Measurements from ENCODE around the gene PEAK1.
"Not testable (repeated sequence)": the region's sequence is repeated elsewhere in the genome, so short reads cannot be mapped to it uniquely, and the experiment has no call there.

The PEAK1 gene

DNA sequence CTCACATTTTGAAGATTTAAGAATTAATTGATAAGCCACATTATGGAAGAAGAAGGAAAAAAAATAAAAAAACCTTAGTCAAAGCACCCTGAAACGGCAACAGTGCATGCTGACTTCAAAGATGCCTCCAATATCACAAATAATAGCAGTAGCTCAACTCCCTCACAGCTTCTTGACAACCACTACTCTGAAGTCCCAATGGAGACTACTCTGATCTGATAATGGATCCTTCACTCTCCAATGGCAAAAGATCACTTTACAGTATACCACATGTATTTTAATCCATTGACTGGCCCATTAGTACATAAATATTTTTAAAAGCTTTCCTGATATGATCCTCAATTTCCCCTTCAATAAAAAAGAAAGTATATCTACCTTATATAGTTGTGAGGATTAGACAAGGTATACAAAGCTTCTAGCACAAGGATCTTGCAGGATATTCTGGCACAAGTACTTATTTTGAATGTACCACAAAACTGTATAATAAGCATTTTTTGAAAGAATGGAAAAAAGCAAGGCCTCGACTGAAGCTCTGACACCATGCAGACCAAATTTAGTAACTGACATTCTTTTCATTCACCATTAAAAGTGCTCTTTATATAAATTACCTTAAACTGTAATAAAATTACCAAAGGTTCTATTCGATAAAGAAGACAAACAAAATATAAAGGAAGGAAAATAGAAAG, 91.9 kb downstream of the PEAK1 start:
- in situ Hi-C loops (cut with HindIII; ENCODE audit: low sequenced_read_pairs), result no loop called here

DNA sequence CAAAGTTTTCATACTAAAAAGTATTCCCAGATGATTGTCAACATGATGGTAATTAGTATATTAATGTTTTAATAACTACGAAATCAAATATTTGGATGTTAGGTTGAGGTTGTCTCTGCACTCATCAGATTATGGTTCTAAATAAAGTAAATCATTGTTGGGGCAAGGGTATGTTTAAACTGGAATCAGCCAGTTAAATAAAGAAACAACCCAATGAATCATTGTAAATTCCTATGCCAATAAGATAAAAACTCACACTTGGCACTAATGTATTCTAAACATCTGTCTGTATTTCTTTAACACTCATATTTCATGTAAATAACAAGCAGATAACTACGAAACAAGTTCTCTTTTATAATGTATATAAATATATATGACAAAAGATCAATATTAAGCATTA, 92.7 kb downstream of the PEAK1 start:
- in situ Hi-C loops (cut with HindIII; ENCODE audit: low sequenced_read_pairs), result no loop called here

DNA sequence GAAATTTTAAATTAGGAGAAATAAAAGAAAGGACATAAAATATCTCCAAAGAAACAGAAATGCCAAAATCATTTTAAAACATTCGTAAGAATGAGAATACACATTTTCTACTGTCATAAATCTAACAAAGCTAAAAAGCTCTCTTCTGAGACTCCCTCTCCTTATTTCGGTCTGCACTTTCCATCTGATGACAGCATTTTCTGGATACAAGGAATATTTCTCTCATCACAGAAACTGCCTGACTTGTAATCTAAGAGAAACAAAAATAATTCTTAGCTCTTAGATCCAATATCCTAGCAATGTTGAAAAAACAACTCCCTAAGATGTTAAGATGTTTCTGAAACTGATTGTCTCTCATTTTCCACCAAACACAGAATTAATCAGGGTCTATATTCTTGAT, 93.5 kb downstream of the PEAK1 start:
- in situ Hi-C loops (cut with HindIII; ENCODE audit: low sequenced_read_pairs), result no loop called here

DNA sequence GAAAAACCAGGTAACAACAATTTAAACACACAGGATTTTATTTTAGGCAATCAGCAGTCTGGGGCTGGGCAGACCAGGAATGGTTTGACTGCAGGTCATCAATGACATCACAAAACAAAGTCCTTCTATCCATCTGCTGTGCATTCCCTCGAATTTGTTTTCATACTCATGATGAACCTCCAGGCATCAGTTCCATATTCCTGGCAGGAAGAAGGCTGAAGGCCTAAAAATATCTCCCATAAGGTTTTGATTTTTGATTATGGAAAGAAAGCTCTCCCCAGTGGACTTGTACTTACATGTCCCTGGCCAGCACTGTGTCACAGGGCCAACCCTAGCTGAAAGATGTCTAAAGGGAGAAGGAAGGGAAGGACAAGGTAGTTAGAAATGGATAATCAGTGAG, 107.4 kb downstream of the PEAK1 start:
- in situ Hi-C loops (cut with HindIII; ENCODE audit: low sequenced_read_pairs), result no loop called here

DNA sequence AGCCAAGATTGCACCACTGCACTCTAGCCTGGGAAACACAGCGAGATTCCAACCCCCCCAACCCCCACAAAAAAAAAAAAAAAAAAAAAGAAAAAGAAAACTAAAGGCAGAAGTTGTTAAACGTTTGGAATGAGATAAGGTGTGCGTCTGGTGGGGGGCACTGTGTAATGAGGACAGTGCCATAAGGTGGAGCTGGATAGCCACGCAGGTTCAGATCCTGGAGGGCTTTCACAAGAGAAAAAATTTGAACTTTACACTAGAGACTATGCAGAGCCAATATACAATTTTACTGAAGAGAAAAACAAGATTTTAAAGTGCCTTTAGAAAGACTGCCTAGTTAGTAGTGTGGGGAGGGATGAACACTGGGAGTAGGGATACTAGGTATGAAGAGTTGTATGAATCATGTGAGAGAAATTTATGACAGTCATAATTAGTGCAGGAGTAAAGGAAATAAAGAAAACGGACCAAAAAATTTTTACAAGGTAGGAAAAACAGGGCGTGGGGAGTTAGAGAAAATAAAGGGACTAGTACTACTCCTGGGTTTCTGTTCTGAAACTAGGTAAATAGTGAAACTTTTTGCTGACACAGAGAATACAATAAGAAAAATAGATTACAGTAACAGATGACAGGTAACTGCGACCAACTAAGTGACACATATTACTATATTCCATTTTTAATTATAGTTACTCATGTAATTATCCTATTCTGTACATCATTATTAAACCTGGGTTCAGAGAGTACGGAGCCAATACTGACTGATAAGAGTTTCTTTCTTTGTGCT, 108.1 kb downstream of the PEAK1 start:
- in situ Hi-C loops (cut with HindIII; ENCODE audit: low sequenced_read_pairs), result no loop called here

DNA sequence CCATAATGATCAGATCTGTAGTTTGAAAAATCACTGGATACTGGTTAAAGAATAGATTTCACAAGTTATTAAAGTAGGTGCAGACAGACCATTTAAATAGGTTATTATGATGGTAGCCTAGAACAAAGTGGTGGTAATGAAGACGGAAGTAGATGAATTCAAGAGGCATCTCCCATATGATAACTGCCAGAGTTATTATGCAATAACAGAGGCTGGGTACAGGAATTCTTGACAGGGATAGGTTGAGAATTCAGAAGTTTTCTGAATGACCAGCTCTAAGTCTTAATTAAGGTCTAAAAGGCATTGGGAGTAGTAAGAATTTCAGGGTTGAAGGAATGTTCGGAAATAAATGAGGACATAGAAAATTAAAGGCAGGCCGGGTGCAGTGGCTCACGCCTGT, 108.9 kb downstream of the PEAK1 start:
- in situ Hi-C loops (cut with HindIII; ENCODE audit: low sequenced_read_pairs), result no loop called here

DNA sequence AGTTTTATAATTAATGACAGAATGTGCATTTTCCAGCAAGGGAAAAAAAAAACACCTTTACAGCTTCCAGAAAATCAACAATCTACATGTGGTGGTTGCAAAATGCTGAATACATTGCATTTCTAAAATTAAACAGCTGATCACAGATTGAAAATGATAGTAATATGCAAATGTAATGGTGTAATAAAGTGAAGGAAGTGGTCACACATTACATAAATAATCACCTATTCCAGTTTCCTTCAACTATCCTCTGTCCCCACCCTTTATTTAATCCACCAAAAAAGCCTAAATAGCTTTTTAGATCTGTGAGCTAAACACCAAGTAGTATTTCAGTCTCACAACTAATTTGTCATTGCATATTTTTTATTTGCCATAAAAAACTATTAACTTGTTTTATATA, 110.5 kb downstream of the PEAK1 start:
- in situ Hi-C loops (cut with HindIII; ENCODE audit: low sequenced_read_pairs), result no loop called here

DNA sequence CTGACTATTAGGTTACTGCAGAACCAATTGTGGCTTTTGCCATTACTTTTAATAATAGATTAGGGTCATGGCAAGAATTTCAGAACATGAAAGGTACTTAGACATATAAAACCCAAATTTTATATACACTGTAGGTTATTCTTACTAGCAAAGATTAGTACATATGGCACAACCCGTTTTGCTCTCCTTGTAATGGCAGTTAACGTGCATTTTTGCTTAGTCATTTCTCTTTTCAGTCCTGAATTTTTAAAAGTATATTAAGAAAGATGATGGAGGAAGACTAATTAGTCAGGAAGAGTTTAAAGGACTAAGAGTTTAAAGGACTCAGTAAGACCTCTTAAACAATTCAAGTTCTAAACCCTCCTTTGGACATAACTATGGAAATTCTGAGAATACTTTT, 114.0 kb downstream of the PEAK1 start:
- in situ Hi-C loops (cut with HindIII; ENCODE audit: low sequenced_read_pairs), result no loop called here

DNA sequence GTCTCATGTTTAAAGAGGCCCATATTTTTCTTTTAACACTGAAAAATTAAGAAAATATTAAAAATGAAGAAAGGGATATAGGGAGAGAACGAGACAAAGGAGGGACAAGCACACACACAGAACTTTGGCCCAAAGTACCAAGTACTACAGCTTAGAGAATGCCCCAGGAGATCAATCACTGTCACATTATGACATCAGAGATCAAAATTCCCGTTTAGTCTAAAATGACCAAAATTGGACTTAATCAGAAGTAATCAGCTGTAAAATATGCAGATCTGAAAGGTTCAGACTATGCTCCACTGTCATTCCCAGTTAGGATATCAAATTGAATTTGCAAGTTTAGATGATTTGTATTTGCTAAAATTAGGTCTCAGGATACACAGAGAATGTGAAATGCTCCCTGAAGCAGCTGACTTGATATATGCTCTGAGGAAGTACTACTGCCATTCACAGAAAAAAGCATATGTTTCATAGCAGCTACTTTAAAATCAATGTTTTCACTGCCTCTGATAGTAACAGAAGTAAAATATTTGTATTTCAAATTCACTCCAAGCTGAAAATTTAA, 123.0 kb downstream of the PEAK1 start:
- in situ Hi-C loops (cut with HindIII; ENCODE audit: low sequenced_read_pairs), result loop anchor here (10.0 kb wide), 2 partner anchors 208 to 238 kb away; no protein-coding TSS in a partner anchor

DNA sequence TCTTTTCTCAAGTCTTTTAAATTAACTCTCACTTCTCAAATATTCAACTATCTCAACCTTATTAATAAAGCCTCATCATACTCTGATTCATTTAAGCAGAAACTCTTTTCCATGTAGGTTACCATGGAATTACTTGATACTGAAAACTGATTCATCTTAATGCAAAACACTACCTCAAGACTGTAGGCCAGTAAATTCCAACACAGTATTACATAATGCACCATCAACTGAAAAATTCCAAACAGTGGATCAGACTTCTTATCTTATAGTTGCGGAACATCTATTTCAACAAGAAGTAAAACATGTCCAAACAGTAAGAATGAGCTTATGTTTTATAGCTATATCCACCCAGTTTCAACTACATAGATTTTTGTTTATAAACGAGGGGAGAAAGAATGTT, 124.5 kb downstream of the PEAK1 start:
- in situ Hi-C loops (cut with HindIII; ENCODE audit: low sequenced_read_pairs), result loop anchor here (10.0 kb wide), 2 partner anchors 209 to 239 kb away; no protein-coding TSS in a partner anchor

DNA sequence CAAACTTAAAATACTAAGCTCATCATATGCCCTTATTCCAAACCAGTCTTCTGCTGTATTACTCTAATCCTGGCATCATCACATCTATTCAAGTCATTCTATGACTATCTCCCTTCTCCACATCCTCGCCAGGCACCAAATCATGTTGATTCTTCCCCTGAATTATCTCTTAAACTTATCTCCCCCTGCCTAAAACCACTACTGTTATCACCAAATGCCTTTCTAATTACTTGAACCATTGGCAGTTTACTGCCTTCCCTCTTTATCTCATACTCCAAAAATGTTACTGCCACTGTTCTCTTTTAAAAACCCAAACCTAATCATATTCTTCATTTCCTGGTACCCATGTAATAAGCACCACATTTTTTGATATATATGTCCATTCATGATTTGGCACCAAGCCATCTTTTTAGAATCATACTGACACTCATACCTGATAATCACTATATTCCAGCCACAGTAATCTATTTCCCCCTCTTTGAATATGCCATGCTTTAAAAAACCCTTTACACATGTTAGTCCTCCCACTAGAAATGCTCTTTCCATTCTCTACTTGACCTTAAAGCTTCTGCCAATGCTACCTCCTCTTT, 126.8 kb downstream of the PEAK1 start:
- in situ Hi-C loops (cut with HindIII; ENCODE audit: low sequenced_read_pairs), result loop anchor here (10.0 kb wide), 2 partner anchors 212 to 242 kb away; no protein-coding TSS in a partner anchor

DNA sequence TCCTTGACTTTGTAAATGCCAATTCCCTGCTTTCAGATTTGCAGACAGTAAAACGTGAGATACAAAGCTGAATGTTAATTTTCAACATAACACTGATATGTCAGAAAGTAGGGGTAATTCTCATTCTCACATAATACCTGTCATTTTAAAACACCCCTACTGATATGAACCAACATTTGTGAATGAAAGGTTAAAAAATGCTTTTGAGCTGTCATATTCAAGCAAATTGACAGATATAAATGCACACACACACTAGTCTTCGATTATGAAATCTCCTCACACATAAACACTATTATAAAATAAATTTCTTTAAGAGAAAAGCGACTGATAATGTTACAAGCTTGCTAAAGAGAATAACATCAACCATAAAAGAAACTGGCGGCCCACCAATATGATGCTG, 128.8 kb downstream of the PEAK1 start:
- in situ Hi-C loops (cut with HindIII; ENCODE audit: low sequenced_read_pairs), result loop anchor here (10.0 kb wide), 2 partner anchors 214 to 244 kb away; no protein-coding TSS in a partner anchor

DNA sequence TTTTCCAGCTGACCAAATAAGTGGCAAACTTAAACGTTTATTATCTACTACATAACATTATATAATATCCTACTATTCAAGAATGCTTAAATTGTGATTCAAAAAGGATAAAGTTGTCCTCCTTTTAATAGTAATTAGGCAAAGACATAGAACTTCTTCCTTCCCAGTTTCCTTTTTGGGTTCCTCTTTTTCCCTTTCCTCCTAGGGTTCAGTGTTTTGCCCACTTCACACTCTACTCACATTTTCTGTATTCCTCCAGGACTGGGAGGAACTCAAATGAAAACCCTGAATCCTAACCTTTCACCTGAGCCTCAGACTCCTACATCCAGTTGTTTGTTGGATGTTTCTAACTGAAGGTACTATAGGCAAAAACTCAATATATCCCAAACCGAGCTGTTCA, 132.5 kb downstream of the PEAK1 start:
- in situ Hi-C loops (cut with HindIII; ENCODE audit: low sequenced_read_pairs), result no loop called here

DNA sequence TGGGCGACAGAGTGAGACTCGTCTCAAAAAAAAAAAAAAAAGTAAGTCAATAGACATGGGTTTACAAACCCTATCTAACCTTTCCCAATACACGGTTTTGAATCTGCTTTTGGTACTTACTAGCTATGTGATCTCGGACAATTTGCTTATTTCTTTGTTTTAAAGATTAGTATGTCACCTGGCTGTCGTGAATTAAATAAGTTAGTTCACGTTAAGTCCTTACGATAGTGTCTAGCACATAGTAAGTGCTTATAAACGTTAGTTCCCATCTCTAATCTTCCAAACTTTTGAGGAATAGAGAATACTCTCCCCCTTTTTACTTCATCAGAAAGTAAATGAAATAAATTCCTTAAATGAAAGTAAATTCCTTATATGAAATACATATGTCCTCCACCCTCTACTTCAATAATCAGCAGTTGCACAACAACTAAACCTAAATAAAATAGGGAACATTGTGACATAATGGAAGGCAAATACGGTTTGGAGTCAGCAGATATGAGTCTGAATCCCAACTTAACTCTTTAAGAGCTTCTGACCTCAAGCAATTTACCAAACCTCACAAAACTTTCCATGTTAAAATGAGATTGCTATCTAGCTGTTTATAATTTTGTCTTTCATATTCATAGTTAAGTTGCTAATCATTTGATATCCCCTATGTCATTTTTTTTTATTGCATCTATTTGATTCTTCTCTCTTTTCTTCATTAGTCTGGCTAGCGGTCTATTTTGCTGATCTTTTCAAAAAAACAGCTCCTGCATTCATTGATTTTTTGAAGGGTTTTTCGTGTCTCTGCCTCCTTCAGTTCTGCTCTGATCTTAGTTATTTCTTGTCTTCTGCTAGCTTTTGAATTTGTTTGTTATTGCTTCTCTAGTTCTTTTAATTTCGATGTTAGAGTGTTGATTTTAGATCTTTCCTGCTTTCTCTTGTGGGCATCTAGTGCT, 134.6 kb downstream of the PEAK1 start:
- in situ Hi-C loops (cut with HindIII; ENCODE audit: low sequenced_read_pairs), result no loop called here

DNA sequence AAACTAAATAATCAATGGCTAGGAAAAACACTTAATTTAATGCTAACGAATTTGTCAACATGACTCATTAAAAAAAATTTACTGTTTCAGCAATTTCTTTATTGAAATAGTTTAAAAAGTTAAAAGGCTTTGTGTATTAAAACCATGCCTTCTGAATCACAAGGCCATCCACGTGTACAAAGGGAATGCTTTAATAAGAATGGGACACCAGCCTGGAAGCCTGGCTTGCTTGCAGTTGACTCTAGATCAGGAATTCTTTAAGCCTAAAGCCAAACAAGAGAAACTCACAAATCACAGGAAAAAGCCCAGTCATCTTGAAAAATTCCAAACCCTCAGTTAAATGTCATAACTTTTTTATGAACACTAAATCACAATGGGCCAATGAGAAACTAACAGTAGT, 137.6 kb downstream of the PEAK1 start:
- in situ Hi-C loops (cut with HindIII; ENCODE audit: low sequenced_read_pairs), result no loop called here

DNA sequence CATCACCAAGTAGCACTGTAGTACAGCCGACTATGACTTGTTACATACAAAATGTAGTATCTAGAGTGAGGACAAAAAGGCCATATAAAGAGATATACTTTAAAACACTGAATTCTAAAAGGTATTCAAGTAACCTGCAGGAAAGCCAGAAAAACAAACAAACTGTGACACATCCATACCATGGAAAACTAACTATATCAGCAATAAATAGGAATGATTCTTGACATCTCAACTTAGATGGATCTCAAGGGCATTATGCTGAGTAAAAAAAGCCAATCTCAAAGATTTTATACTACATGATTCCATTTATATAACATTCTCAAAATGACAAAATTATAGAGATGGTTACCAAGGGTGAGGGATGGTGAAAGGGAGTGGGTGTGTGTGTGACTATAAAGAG, 143.0 kb downstream of the PEAK1 start:
- in situ Hi-C loops (cut with HindIII; ENCODE audit: low sequenced_read_pairs), result no loop called here

DNA sequence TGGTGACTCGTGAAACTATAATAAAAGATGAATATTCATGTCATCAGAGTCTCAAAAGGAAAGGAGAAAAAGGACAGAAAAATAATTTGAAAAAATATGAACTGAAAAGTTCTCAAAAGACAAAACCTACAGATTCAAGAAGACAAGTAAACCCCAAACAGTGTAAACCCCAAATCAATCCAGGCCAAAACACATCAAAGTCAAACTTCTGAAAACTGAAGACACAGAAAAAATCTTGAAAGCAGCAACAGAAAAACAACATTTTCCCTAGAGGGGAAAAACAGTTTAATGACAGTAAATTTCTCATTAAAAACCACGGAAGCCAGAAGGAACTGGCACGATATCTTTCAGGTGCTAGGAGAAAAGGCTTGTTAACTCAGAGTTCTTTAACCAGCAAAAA, 143.8 kb downstream of the PEAK1 start:
- in situ Hi-C loops (cut with HindIII; ENCODE audit: low sequenced_read_pairs), result no loop called here

DNA sequence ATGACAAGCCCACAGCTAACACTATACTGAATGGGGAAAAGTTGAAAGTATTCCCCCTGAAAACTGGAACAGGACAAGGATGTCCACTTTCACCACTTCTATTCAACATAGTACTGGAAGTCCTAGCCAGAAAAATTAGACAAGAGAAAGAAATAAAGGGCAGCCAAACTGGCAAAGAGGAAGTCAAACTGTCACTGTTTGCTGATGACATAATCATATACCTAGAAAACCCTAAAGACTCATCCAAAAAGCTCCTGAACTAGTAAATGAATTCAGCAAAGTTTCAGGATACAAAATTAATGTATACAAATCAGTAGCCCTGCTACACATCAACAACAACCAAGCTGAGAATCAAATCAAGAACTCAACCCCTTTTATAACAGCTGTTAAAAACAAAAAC, 146.8 kb downstream of the PEAK1 start:
- in situ Hi-C loops (cut with HindIII; ENCODE audit: low sequenced_read_pairs), result not testable (repeated sequence)

DNA sequence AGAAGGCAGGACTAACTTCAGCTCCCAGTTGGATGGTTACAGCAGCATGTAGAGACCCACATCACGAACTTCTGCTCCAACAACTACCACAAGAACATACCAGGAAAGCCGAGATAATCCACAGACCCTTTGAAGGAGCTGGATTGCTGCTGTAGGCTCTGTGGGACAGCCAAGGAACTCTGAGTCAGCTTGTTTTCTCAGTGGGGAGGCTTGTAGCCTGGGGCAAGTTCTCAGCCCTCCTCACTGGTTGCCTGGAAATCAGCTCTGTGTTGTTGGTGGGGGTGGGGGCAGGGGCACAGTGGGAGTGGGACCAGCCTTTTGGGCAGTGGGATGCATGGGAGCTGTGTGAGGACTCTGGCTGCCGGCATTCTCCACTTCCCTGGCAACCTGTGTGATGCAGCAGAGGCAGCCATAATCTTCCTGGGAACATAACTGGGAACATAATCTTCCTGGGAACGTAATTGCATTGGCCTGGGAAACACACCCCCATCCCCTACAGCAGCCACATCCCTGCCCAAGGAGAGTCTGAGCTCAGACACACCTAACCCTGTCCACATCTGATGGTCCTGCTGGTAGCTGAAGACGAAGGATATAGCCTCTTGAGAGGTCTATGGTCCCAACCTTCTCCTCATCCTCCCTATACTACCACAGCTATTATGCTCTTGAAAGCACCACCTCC, 153.1 kb downstream of the PEAK1 start:
- in situ Hi-C loops (cut with HindIII; ENCODE audit: low sequenced_read_pairs), result no loop called here

DNA sequence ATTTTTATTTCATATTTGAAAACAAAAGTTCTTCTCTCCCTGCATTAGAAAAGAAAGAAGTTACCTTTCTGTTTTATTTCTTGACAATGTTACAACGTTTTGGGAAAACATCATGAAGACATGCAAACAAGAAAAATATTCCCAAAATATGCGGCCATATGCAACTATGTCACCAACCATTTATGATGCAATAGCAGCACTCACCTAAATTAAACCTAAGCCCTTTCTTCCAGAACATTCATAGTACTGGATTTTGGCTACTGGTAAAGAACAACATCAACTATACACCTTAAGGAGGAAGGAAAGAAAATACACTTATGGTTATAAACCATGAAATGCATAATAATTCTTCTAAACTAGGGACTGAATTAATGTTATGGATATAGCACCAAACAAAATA, 164.5 kb downstream of the PEAK1 start:
- in situ Hi-C loops (cut with HindIII; ENCODE audit: low sequenced_read_pairs), result no loop called here

Measured in endothelial cell of hepatic sinusoid (primary cell).